Measurements from ENCODE around the gene RERG. TPM values are rescaled to one million over a fixed set of nuclear protein-coding genes. Genes with fewer than 3 reads are reported as not detected.

Gene RERG
- polyA plus RNA-seq, 2 of the 4 experiments (the other 2 are of a cell fraction) = 0.48 to 0.79 TPM

DNA sequence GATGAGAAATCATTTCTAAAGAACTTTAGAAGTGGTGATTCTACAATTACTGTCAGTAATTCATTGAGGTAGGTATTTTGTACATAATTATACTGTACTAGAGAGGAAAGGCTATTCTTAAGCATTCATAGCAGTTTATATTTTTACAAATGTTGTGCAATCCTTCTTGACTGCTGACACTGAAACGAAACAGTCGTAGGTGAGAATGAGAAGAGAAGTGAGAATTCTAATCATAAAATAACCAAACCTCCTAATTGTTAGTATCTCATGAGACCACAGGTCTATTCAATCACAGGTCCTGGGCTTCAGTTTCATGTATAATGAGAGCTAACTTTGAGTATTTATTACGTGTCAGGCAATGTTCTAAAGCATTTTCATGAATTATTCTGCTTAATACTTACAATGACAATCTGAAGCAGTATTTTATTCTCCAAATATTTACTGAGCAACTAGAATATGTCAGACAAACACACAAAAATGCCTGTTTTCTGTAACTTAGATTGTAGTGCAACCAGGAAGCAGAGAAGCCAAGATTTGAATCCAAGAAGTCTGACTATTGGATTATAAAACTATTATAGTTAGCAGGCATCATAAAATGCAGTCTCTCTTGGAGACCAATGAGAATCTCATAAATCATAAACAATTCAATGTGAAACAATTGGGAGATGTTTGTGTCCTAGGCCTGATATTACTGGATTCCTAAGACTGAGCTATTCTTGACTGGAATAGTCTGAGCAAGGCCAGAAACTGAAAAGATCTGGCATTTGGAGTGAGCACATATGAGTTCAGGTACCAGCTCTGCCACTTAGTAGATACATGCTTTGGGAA is 24.3 kb downstream of the RERG start:
- Histone ChIP-seq H3K9me3 (no peaks in the 10 kb centered on the region), H3K4me2 (no peak overlapping the region), H3K27ac (no peak overlapping the region), H3K4me3 (no peak overlapping the region), H3K4me1 (peaks cover 24% of the 10 kb centered on the region)
- ATAC-seq = no peak
- DNase-seq (ENCODE audit: low read depth in 1 of 2, low spot score in 1 of 2) = no peak
- FAIRE-seq = no peak
- TF ChIP-seq REST (IDR thresholded peaks at IDR 0.05) = no peak
- no peak for TF ChIP-seq MAX (IDR thresholded peaks at IDR 0.05)
- no peak for TF ChIP-seq ZC3H11A (IDR thresholded peaks at IDR 0.05)
- ChIA-PET POLR2A (no interaction called here), CTCF (interaction anchor here (0.8 to 1.3 kb wide), 3 partner anchors 19 to 350 kb away, joined by 3 to 5 read pairs (median 4); no protein-coding TSS in a partner anchor)
- WGBS (ENCODE audit: missing lambda C conversion rate) = 70% methylated on average over 3 of the region's 3 CpGs

- Histone ChIP-seq H3K4me3 (no peak overlapping the region), H3K9me3 (no peaks in the 10 kb centered on the region), H3K4me2 (no peak overlapping the region), H3K27ac (no peak overlapping the region), H3K4me1 (peaks cover 24% of the 10 kb centered on the region)
- WGBS (ENCODE audit: missing lambda C conversion rate) = 67% methylated on average over 3 of the region's 3 CpGs
- ATAC-seq = no peak
- CTCF ChIA-PET = interaction anchor here (0.8 to 1.3 kb wide), 3 partner anchors 19 to 350 kb away, joined by 3 to 5 read pairs (median 4); no protein-coding TSS in a partner anchor
- POLR2A ChIA-PET = no interaction called here
- TF ChIP-seq TFCP2L1 (CRISPR knock-in tag; IDR thresholded peaks at IDR 0.05) (no peak), NPAS2 (CRISPR knock-in tag; IDR thresholded peaks at IDR 0.05; ENCODE audit: borderline replicate concordance) (no peak), HOXA7 (CRISPR knock-in tag; IDR thresholded peaks at IDR 0.05) (no peak), BHLHE40 (IDR thresholded peaks at IDR 0.05; ENCODE audit: low read depth, low read length) (no peak), PHF8 (IDR thresholded peaks at IDR 0.05; ENCODE audit: borderline replicate concordance, low read depth) (no peak), REST (IDR thresholded peaks at IDR 0.05) (no peak), RARB (CRISPR knock-in tag; IDR thresholded peaks at IDR 0.05) (no peak), EHMT2 (IDR thresholded peaks at IDR 0.05; ENCODE audit: low read depth) (no peak), FOSB (CRISPR knock-in tag; IDR thresholded peaks at IDR 0.05) (no peak), SMC3 (IDR thresholded peaks at IDR 0.05) (no peak), POLR2AphosphoS2 (conservative IDR thresholded peaks at IDR 0.05; ENCODE audit: low read length) (no peak), CBX8 (IDR thresholded peaks at IDR 0.05) (no peak), JUN (IDR thresholded peaks at IDR 0.05) (no peak), ATOH8 (CRISPR knock-in tag; IDR thresholded peaks at IDR 0.05; ENCODE audit: low read depth) (no peak), ZSCAN20 (CRISPR knock-in tag; IDR thresholded peaks at IDR 0.05) (no peak), KDM1A (IDR thresholded peaks at IDR 0.05; ENCODE audit: low read depth) (no peak)
- TF ChIP-seq, protein P1, sequence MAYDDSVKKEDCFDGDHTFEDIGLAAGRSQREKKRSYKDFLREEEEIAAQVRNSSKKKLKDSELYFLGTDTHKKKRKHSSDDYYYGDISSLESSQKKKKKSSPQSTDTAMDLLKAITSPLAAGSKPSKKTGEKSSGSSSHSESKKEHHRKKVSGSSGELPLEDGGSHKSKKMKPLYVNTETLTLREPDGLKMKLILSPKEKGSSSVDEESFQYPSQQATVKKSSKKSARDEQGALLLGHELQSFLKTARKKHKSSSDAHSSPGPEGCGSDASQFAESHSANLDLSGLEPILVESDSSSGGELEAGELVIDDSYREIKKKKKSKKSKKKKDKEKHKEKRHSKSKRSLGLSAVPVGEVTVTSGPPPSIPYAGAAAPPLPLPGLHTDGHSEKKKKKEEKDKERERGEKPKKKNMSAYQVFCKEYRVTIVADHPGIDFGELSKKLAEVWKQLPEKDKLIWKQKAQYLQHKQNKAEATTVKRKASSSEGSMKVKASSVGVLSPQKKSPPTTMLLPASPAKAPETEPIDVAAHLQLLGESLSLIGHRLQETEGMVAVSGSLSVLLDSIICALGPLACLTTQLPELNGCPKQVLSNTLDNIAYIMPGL (CRISPR knock-in tag; IDR thresholded peaks at IDR 0.05; ENCODE audit: borderline replicate concordance) = no peak
- TF ChIP-seq, protein P2, sequence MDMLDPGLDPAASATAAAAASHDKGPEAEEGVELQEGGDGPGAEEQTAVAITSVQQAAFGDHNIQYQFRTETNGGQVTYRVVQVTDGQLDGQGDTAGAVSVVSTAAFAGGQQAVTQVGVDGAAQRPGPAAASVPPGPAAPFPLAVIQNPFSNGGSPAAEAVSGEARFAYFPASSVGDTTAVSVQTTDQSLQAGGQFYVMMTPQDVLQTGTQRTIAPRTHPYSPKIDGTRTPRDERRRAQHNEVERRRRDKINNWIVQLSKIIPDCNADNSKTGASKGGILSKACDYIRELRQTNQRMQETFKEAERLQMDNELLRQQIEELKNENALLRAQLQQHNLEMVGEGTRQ (IDR thresholded peaks at IDR 0.05) = no peak
- TF ChIP-seq, protein P3, sequence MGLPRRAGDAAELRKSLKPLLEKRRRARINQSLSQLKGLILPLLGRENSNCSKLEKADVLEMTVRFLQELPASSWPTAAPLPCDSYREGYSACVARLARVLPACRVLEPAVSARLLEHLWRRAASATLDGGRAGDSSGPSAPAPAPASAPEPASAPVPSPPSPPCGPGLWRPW (IDR thresholded peaks at IDR 0.05) = no peak
- no peak for DNase-seq (ENCODE audit: low read depth in 1 of 2, low spot score in 1 of 2)
- FAIRE-seq = no peak
Measured at GRCh38 chr12:15196221-15196620, 25.0 kb downstream of the RERG start.

Measured in A549 (cell line).